ENCODE data around the gene CP. TPM values are rescaled to one million over a fixed set of nuclear protein-coding genes. Genes with fewer than 3 reads are reported as not detected.

Gene CP
- total and polyA plus RNA-seq, 10 donors = 16.1 to 121 (median 71.7) TPM

DNA sequence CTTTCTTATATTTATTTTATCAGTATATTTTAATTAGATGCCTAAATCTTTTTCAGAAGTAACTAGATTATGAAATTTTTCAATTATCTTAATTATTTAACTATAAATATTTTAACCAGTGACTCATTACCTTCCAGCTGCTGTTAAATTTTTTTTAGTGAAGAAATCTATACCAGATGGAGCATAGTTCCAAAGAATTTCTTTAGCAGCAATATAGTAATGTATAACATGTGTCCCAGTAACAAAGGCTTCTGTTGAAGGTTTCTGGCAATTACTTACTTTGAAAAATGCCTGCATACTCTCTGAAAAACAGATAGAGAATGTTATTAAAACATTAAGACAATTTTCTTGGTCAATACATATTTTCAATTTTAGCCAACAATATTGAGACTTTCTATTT is 45.1 kb upstream of the CP start:
- intact Hi-C loops (cut with DNase I; ENCODE audit: low total_unique reads) = no loop called here
- Histone ChIP-seq H3K27me3 (replicated peaks in 1 of 7) (no peaks in the 10 kb centered on the region), H3K4me3 (no peak overlapping the region), H3K9me3 (no peaks in the 10 kb centered on the region), H3K36me3 (no peaks in the 10 kb centered on the region), H3K27ac (no peak overlapping the region), H3K4me1 (peaks cover 0 to 8% (median 0%) of the 10 kb centered on the region in 6 donors)
- TF ChIP-seq POLR2A (IDR thresholded peaks at IDR 0.05) (no peak), POLR2AphosphoS5 (IDR thresholded peaks at IDR 0.05) (no peak)
- TF ChIP-seq, protein P1, sequence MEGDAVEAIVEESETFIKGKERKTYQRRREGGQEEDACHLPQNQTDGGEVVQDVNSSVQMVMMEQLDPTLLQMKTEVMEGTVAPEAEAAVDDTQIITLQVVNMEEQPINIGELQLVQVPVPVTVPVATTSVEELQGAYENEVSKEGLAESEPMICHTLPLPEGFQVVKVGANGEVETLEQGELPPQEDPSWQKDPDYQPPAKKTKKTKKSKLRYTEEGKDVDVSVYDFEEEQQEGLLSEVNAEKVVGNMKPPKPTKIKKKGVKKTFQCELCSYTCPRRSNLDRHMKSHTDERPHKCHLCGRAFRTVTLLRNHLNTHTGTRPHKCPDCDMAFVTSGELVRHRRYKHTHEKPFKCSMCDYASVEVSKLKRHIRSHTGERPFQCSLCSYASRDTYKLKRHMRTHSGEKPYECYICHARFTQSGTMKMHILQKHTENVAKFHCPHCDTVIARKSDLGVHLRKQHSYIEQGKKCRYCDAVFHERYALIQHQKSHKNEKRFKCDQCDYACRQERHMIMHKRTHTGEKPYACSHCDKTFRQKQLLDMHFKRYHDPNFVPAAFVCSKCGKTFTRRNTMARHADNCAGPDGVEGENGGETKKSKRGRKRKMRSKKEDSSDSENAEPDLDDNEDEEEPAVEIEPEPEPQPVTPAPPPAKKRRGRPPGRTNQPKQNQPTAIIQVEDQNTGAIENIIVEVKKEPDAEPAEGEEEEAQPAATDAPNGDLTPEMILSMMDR (IDR thresholded peaks at IDR 0.05 in 8 of 11, conservative IDR thresholded peaks at IDR 0.05 in 3 of 11) = no peak
- DNase-seq = no peak

DNA sequence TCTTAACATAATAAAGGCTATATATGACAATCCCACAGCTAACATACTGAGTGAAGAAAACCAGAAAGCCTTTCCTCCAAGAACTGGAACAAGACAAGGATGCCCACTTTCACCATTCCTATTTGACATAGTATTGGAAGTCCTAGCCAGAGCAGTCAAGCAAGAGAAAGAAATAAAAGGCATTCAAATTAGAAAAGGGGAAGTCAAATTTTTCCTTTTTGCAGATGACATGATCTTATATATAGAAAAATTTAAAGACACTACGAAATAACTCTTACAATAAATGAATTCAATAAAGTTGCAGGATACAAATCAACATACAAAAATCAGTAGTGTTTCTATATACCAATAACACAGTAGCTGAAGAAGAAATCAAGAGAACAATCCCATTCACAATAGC is 42.2 kb upstream of the CP start:
- intact Hi-C loops (cut with DNase I; ENCODE audit: low total_unique reads) = no loop called here
- 29 to 67% (median 58%) methylated on average over 1 of the region's 1 CpG for WGBS, 5 donors
- Histone ChIP-seq H3K27me3 (replicated peaks in 1 of 7) (no peaks in the 10 kb centered on the region), H3K36me3 (no peaks in the 10 kb centered on the region), H3K9me3 (no peaks in the 10 kb centered on the region), H3K4me1 (peaks cover 0 to 8% (median 0%) of the 10 kb centered on the region in 6 donors), H3K27ac (no peak overlapping the region), H3K4me3 (no peak overlapping the region)
- no peak for DNase-seq
- TF ChIP-seq POLR2AphosphoS5 (IDR thresholded peaks at IDR 0.05) (no peak), POLR2A (IDR thresholded peaks at IDR 0.05) (no peak)
- TF ChIP-seq, protein P1 (IDR thresholded peaks at IDR 0.05 in 8 of 11, conservative IDR thresholded peaks at IDR 0.05 in 3 of 11) = no peak

DNA sequence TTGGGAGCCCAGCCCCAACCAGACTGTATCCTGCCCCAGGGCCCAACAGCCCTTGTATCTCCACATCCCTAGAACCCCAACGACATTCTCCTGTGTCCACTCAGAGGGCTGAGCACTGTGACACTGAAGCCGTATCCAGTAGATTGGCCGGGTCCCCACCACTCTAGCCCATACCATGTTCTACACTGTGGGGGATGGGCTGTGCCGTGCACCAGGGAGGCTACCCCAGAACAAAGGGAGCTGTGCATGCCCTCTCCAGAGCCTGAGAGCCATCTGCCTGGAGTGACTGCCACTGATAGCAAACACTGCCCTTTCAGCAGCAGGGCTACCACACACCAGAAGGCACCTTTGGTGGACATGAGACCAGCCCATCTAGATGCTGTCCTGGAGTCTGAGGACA is 37.1 kb upstream of the CP start:
- intact Hi-C loops (cut with DNase I; ENCODE audit: low total_unique reads) = no loop called here
- H3K4me1 ChIP-seq = peaks cover 0 to 3% (median 0%) of the 10 kb centered on the region in 6 donors
- H3K36me3 ChIP-seq = no peaks in the 10 kb centered on the region
- no peak overlapping the region for H3K27ac ChIP-seq
- no peaks in the 10 kb centered on the region for H3K27me3 ChIP-seq (replicated peaks in 1 of 7)
- no peak for TF ChIP-seq POLR2A (IDR thresholded peaks at IDR 0.05)
- no peak for TF ChIP-seq POLR2AphosphoS5 (IDR thresholded peaks at IDR 0.05)
- TF ChIP-seq, protein P1 (IDR thresholded peaks at IDR 0.05 in 8 of 11, conservative IDR thresholded peaks at IDR 0.05 in 3 of 11) = no peak
- 95 to 100% (median 98%) methylated on average over 1 to 4 of the region's 4 CpGs for WGBS, 5 donors
- H3K4me3 ChIP-seq = no peak overlapping the region
- DNase-seq = no peak
- H3K9me3 ChIP-seq = no peaks in the 10 kb centered on the region

DNA sequence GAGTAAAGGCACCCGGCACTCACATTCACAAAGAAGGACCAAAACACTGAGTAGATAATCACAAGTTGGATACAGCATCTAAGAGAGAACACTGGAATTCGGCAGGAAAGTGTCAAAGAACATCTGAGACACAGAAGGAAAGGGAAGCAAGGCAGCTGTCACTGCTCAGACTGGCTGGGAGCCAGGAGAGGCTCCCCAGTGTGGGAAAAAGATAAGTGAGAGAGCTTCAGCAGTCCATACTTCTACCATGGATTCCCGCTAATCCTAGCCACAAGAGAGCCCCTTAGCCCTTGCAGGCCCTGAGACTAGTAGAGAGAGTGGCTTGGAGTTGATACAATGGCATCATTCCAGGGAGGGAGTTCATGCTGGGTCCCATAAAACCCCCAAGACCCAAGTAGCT is 36.7 kb upstream of the CP start:
- intact Hi-C loops (cut with DNase I; ENCODE audit: low total_unique reads) = no loop called here
- Histone ChIP-seq H3K4me1 (no peaks in the 10 kb centered on the region), H3K9me3 (no peaks in the 10 kb centered on the region), H3K27ac (no peak overlapping the region), H3K4me3 (no peak overlapping the region), H3K36me3 (no peaks in the 10 kb centered on the region), H3K27me3 (replicated peaks in 1 of 7) (no peaks in the 10 kb centered on the region)
- DNase-seq = no peak
- 61 to 84% (median 69%) methylated on average over 3 of the region's 3 CpGs for WGBS, 5 donors
- no peak for TF ChIP-seq POLR2AphosphoS5 (IDR thresholded peaks at IDR 0.05)
- TF ChIP-seq, protein P1 (IDR thresholded peaks at IDR 0.05 in 8 of 11, conservative IDR thresholded peaks at IDR 0.05 in 3 of 11) = no peak

All from spleen (tissue), 11 donors.